GM18499 (cell line): ENCODE measurements around the gene NEK3.
"Not testable (repeated sequence)": the region's sequence is repeated elsewhere in the genome, so short reads cannot be mapped to it uniquely, and the experiment has no call there.

Experiments used
- ATAC-seq: cut with Tn5 transposase; IDR thresholded peaks from one replicate; pipeline ENCODE4 v1.9.1; 2021; ENCODE audit warnings: moderate number of reproducible peaks; ENCODE audit not compliant: insufficient read depth, unreplicated experiment

The NEK3 gene

GRCh38 chr13:52170828-52171391 lies 11.5 kb upstream of the NEK3 start:
- ATAC-seq = not testable (repeated sequence)

DNA sequence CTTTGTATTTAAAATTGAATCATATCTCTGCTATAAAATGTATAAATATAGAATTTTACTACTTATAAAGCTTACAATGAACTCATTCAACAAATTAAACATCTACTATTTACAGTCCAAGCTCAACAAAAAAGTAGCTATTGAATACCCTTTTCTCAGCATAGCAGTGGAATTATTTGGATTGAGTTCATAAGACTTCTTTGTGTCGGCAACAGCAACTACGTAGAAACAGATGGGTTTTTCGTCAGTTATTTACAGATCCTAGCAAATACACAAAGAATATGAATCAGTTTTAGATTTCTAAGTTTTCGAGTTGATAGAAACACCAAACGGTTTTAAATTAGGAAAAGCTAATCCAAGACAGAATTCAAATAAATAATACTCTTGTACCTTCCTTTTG lies 10.4 kb upstream of the NEK3 start:
- ATAC-seq = no peak

DNA sequence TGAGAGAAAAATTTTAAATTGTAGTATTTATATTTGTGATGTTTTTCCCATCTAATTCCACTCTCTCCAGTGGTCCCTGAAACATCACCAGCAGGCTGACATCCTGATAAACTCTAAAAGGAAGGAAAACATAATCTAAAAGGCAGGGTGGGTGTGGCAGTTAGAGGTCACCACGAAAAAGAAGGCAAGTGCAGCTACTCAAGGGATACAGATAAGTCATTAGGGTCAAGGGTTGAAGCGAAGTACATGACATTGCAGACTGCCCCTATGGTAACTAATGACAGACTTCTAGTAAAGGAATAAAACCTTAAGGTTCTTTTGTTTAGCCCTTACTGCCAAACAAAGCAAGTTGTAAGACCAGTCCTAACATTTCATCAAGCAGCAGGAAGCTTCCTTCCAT lies 6.0 kb upstream of the NEK3 start:
- ATAC-seq = no peak

DNA sequence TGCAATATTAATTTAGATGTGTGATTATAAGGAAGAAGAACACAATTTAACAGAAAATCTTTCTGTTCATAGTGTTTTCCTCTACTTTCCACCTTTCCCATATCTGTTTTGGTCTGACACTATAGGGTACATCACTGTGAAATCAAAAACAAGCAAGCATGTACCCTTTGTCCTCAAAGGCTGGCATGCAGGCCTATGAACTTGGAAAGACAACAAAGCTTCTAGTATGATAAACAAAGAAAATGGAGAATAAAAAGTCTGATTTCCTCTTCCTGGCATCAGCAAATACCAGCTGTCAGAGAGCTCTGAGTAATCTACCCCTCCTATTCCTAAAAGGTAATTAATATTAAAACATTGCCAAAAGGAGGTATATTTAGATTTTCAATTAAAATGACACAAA lies 5.6 kb upstream of the NEK3 start:
- ATAC-seq = no peak

- ATAC-seq = not testable (repeated sequence)
Measured at GRCh38 chr13:52163878-52164277, 4.5 kb upstream of the NEK3 start.

DNA sequence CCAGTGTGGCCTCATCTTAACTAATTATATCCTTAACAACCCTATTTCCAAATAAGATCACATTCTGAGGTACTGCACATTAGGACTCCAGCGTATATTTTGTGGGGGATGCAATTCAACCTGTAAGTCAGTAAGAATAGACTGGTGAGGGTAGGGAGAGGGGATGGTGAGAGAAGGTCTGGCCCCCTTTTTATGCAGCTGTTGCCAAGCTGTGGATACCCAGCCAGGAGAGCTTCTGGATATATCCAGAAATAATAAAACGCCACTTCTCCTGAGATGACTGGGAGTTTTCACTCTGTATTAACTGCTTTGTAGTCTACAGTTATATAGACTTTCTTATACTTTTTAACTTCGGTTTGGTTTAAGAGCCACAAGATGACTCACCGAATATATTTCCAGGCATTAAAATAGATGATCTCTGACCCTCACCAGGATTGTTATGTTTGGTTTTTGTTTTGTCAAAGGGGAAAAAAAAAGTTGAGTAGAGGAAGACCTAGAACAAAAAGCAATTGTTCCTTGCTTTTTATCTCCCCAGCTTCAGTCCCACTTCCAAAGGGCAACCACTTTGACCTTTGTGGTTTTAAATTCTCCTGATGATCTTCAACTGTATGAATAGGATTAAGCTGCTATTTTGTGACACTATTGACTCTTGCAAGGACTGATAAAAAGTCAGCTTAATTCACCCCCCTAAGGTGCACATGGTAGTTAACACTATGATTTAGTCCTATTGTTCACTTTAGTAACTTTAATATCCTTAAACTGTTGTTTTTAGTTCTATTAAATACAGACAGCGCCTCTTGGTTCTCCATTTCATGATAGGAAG lies 3.1 kb upstream of the NEK3 start:
- ATAC-seq = no peak

DNA sequence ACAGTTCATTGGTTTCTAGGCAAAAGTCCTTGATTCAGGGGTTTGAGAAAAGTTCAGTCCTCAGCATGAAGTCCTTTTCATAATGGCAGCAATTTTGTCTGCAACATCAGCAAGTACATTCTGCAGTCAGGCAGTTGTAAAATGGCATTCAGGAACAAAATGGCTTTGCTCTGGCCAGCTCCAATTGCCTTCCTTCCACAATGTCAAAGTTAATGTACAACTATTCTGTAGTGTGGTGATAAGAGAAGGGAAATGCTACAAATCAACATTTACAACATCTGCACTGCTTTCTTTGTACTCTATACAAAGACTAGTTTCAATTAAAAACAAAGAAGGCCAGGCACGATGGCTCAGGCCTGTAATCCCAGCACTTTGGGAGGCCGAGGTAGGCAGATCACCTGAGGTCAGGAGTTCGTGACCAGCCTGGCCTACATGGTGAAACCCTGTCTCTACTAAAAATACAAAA lies 1.8 kb upstream of the NEK3 start:
- no peak for ATAC-seq

DNA sequence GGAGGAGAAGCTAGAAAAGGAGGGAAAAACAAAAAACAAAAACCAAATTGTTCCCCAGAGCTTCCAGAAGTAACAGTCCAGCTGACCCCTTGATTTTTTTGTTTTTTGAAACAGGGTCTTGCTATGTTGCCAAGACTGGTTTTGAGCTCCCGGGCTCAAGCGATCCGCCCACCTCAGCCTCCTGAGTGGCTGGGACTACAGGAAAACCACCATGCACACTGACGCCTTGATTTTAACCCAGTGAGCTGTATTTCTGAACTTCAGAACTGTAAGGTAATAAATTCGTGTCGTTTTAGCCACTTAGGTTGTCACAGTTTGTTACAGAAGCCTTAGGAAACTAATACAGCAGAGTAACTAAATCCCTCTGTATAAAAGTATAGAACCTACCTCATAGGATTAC lies 1.1 kb upstream of the NEK3 start:
- ATAC-seq = no peak

- ATAC-seq = no peak
Measured at GRCh38 chr13:52160053-52160452, 656 bp upstream of the NEK3 start.

GRCh38 chr13:52158629-52159158 lies 703 bp downstream of the NEK3 start:
- no peak for ATAC-seq

- no peak for ATAC-seq
Measured at GRCh38 chr13:52156724-52157261, 2.6 kb downstream of the NEK3 start.

- no peak for ATAC-seq
Measured at GRCh38 chr13:52155177-52155576, 4.2 kb downstream of the NEK3 start.

- no peak for ATAC-seq
Measured at GRCh38 chr13:52147225-52147624, 12.2 kb downstream of the NEK3 start.

- ATAC-seq = no peak
Measured at GRCh38 chr13:52141299-52141698, 18.1 kb downstream of the NEK3 start.

DNA sequence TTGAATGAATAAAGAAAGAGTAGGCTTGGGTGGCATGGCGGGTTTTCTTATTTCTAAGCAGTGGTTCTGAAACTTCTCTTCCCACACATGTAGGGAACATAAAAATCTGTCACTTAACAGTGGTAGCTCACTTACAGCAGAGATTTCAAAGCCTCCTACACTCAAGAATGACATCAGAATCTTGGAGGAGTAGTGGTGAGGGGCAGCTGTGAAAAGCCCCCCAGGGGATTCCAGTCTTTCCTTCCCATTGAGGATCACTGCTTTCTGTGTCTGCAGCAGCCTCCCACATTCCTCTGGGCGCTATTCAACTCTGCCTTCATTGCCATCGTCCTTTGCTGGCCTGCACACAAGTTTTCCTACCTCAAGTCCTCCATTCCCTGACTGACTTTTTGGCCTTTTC lies 21.9 kb downstream of the NEK3 start:
- ATAC-seq = no peak

- no peak for ATAC-seq
Measured at GRCh38 chr13:52136763-52137162, 22.6 kb downstream of the NEK3 start.

- no peak for ATAC-seq
Measured at GRCh38 chr13:52130641-52131040, 28.8 kb downstream of the NEK3 start.

GRCh38 chr13:52128714-52129700 lies 30.4 kb downstream of the NEK3 start, which contains the start of gene NEK5:
NEK5 (minus strand) TSS chr13:52129073; CDS start chr13:52127482, 1,591 bp downstream.
- ATAC-seq = no peak

- ATAC-seq = no peak
Measured at GRCh38 chr13:52127783-52128702, 31.4 kb downstream of the NEK3 start.
